Left ventricle myocardium superior (tissue), 1 donor: ENCODE data around the gene HTRA3. TPM values are rescaled to one million over a fixed set of nuclear protein-coding genes. Genes with fewer than 3 reads are reported as not detected.

Experiments
- ATAC-seq: fragments of 200-7000 bp; cut with Tn5 transposase; one replicate; pipeline ENCODE4 v1.9.1; 2020; ENCODE audit warnings: mild to moderate bottlenecking, moderate library complexity
- DNase-seq: peaks from one replicate; pipeline ENCODE4 v3.0.0-alpha.2; 2020
- intact Hi-C: fragments of 100-400 bp; cut with micrococcal nuclease; formaldehyde crosslinking; loops from one replicate; pipeline ENCODE4 v1.11.0; 2022
- long read RNA-seq: library from polyadenylated mRNA; unstranded; transcript quantifications from one replicate; pipeline ENCODE4 v2.0.0, GENCODE V29; 2021
- total RNA-seq: library from RNA; stranded (reverse); fragmentation: NEBNext Ultra II Directional; extraction: Animal tissue kit (Norgen Biotek cat#: 25700); gene quantifications from one replicate; pipeline ENCODE4 v1.2.1, GENCODE V29; 2021
- donor health status: DM: no; HTN: yes; CAD: no; lungs with severe emphysema.

The HTRA3 gene
- total RNA-seq, result 95.6 TPM
- long read RNA-seq, transcript HTRA3-202 (7 exons, 2,023 nt), result minor isoform, 40 of 335 reads
- long read RNA-seq, transcript HTRA3-201 (9 exons, 2,541 nt), result major isoform, 213 of 335 reads
- long read RNA-seq, partial matches to known transcripts, result 61 of 335 reads
- long read RNA-seq, other reads (novel, unspliced or antisense), result 21 of 335 reads

DNA sequence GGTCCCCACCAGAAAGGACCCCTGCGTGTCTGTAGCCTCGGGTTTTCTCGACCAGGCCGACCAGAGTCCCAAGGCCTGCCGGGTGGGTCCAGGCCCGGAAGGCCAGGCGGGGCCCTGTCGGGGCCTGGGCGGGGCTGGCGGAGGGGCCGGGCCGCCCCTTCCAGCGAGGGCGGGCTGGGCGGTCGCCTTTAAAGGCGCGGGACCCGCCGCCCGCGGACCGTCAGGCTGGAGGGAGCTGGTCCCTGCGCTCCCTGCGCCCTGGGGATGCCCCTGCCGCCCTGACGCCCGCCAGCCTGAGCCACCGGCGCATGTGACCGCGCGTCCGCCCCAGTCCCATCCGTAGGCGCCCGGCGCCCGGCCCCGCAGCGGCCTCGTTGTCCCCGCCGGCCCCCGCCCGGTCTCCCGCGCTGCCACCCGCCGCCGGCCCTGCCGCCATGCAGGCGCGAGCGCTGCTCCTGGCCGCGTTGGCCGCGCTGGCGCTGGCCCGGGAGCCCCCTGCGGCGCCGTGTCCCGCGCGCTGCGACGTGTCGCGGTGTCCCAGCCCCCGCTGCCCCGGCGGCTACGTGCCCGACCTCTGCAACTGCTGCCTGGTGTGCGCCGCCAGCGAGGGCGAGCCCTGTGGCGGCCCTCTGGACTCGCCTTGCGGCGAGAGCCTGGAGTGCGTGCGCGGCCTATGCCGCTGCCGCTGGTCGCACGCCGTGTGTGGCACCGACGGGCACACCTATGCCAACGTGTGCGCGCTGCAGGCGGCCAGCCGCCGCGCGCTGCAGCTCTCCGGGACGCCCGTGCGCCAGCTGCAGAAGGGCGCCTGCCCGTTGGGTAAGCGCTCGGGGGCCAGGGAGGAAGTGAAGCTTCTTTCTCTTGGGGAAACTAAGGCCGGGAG, at the start of gene HTRA3:
TSS of gene HTRA3 (plus strand) at position 220 of the 883 bp plus-strand sequence. CDS start at position 435, 215 bp downstream.
- DNase-seq (peak; percentile 88), ATAC-seq (peak; percentile 78)
- intact Hi-C loops, result loop anchor here (10.0 kb wide), 1 partner anchor 135 kb away; no protein-coding TSS in a partner anchor

DNA sequence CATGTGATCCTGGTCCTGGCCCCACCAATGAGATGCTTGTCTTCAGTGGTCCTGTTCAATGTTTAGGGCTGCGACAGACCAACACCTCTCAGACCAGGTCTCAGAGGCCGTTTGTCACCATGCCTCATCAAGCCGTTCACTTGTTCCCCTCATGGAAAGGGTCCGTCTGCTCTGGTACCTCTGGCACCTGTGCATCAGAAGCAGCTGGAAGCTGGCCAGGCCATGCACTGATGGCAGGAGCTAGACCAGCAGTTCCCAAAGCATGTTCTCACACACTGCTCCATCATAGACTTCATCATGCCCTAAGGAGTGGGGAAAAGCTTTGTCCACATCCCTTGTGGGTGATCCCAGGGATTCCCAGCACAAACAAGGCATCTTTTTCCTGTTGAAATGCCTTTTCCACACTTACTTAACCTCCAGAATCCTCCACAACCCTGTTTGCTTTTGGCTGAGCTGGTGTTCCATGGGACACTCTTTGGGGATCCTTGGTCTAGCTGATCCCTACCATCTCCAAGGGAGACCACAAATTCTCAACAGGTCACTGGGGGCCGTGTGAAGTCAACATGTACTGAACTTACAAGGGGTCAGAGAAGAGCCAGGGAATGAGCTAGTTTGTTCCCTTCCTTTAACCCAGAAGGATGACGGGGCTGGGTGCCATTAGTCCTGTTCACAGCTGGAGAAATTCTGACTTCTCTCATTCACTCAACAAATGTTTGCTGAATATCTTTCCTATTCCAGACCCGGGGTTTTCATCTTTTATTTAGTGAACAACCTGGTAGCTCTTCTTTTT, 48.7 kb upstream of the HTRA3 start:
- ATAC-seq, result no peak
- DNase-seq, result no peak
- intact Hi-C loops, result no loop called here

DNA sequence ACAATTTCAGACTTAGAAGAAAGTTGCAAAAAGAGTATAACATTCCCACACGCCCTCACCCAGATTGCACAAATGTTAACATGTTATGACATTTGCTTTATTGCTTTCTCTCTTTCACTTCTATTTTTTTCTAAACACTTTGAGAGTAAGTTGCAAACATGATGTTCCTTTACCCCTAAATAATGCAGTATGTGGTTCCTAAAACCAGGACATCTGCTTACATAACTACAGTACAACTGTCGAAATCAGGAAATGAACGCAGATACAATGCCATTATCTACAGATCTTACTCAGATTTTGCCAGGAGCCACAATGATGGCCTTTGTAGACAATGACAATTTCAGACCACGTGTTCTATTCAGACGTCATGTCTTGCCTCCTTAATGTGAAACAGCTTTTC, 48.1 kb upstream of the HTRA3 start:
- ATAC-seq (peak; percentile 53), DNase-seq (no peak)
- intact Hi-C loops, result no loop called here

DNA sequence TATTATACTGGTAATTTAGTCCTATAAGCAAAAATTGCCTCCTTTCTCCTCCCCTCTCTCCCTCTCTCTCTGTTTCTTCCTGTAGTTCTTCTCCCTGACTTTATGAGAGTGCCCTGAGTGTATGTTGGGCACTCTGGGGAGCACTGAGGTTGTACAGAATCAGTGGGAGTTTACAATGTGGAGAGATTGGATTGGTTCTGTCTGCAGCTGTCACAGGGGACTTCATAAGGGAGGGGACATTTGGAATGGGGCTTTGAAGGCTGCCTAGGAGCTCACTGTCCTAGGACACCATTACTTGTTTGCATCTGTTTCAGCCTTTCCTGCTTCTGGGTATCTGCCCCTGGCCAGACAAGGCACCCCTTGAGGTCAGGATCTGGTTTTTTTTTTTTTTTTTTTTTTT, 47.6 kb upstream of the HTRA3 start:
- intact Hi-C loops, result no loop called here
- no peak for DNase-seq
- ATAC-seq, result no peak

DNA sequence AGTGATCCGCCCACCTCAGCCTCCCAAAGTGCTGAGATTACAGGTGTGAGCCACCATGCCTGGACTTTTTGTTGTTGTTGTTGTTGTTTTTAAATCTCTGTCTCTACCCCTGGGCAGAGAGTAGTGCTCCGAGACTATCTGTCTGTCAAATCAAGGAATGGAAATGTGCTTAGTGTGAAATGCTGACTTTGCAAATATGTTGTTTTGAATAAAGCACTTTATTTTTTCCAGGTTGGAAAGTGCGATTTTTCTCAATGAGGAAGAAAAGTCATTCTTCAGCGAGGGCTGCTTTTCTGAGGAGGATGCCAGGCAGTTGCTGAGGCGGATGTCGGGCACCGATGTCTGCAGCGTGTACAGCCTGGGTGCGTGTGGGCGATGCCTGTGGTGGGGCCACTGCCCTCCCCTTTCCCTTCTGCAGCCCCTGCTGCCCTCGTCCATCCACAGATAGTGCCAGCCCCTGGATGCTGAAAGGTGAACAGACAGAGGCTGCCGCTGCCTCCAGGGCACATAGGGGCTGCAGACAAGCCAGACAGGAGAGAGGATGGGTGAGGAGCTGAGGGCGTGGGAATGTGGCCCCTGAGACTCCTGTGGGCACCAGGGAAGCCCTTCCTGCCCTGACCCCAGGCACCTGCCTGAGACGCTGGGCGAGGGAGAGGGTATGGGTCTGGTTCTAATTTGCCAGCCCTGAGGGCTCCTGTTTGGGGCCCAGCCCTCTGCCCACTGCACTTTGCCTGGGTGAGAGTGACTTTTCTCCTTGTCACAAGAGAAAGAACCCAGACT, 46.8 kb upstream of the HTRA3 start:
- DNase-seq (no peak), ATAC-seq (no peak)
- intact Hi-C loops, result no loop called here

DNA sequence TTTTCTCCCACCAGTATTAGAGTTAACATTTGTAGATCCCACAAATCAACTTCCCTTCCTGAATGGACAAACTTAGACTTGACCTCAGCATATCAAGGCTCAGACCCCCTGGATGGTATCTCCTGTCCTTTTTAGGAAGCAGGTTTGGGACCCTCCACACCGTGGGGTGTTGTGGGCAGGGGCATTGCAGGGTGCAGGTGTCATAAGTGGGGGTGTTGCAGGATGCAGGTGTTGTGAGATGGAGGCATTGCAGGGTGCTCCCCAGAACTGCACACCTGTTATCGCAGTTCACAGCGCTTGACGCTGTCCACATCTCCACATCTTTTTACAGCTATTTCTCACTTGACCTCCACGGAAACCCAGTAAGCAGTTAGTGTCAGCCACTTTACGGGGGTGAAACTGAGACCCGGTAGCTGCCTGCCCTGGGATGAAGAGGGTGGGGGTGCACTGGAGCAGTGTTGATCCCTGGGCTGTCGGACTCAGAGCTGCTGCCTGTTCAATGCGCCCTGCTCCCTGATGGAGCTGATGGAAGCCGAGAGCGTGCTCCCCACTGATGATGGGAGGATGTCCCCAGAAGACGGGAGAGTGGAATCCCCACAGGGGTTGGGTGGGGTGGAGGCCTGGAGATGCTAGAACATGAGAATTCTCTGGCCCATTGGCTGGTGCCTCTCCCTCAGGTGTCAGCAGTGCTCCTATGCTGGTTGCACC, 45.1 kb upstream of the HTRA3 start:
- DNase-seq (no peak), ATAC-seq (no peak)
- intact Hi-C loops, result no loop called here

DNA sequence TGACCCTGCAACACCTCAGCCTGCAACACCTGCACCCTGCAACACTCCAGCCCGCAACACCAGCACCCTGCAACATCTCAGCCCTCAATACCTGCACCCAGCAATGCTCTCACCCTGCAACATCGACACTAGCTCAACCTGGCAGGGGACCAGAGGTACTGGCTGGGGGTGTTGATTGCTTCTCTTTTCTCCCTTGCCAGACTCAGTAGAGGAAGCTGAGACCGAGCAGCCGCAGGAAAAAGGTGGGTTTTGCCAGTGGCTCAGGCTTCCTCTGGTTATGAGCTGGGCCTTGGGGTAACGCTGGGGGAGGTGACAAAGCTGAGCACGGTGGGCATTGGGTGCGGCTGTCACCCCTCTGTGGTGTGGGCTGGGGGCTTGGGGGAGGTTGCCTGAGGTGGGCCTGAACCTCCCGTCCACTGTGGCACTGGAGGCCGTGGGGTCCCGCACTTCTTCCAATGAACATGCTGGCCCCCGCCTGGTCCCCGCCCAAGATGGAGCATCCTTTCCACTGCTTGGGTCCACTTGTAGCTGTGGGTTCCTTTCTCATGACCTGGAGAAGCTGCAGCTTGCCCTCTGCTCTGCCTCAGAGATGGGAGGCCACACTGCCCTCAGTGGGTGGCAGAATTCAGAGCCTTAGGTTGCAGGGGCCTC, 44.5 kb upstream of the HTRA3 start:
- DNase-seq (no peak), ATAC-seq (no peak)
- intact Hi-C loops, result no loop called here

DNA sequence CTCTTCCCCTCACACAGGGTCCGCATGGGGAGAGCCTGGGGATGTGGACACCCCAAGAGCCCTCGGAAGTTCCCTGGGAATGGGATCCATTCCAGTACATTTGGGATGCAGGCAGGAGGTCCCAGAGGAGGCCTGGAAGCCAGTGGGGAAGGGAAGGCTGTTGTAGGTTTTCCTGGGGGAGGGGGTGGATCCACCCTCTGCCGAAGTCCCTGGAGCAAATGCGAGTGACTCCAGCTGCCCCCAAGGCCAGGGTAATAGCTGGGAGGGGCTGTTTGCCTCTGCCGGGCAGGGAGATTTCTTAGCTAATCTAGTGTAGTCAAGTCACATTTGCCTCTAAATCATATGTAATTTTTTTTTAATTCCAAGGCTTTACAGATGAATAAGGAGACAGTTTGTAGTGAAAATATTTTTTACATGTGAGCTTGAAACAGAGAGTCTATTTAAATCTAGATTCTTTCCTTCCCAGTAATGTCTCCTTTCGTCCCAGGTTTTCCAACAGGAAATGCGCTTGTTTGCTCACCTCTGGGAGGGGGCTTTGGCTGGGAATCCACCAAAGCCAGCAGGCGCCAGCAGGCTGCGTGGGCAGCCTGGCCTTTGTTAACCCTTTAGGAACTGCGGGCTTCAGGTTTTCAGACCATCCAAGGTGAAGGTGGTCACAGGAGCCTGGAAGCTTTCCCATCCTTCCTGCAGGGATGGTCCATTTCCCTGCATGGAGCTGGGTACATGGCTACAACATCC, 43.7 kb upstream of the HTRA3 start:
- DNase-seq, result no peak
- intact Hi-C loops, result no loop called here

DNA sequence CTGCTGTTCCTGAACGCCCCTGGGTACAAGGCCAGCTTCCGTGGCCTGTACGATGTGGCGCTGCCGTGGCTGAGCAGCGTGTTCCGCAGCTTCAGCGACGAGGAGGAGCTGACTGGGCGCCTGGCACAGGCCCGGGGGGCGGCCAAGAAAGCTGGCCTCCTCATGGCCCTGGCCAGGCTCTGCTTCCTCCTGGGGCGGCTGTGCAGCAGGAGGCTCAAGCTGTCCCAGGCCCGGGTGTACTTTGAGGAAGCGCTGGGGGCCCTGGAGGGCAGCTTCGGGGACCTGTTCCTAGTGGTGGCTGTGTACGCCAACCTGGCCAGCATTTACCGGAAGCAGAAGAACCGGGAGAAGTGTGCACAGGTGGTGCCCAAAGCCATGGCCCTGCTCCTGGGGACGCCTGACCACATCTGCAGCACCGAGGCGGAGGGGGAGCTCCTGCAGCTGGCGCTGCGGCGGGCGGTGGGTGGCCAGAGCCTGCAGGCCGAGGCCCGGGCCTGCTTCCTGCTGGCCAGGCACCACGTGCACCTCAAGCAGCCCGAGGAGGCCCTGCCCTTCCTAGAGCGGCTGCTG, 42.3 kb upstream of the HTRA3 start:
- intact Hi-C loops, result no loop called here
- DNase-seq, result peak; percentile 60
- ATAC-seq, result peak; percentile 32

More for the DNA sequence above, 43.7 kb upstream of the HTRA3 start:
- ATAC-seq, result no peak

DNA sequence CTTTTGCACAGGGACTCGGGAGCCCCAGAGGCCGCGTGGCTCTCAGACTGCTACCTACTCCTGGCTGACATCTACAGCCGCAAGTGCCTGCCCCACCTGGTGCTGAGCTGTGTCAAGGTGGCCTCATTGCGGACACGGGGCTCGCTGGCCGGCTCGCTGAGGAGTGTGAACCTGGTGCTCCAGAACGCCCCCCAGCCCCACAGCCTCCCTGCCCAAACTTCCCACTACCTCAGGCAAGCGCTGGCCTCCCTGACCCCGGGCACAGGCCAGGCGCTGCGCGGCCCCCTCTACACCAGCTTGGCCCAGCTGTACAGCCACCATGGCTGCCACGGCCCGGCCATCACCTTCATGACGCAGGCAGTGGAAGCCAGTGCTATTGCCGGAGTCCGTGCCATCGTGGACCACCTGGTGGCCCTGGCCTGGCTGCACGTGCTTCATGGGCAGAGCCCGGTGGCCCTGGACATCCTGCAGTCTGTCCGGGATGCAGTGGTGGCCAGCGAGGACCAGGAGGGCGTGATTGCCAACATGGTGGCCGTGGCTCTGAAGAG, 41.7 kb upstream of the HTRA3 start:
- DNase-seq (no peak), ATAC-seq (peak; percentile 3)
- intact Hi-C loops, result no loop called here

DNA sequence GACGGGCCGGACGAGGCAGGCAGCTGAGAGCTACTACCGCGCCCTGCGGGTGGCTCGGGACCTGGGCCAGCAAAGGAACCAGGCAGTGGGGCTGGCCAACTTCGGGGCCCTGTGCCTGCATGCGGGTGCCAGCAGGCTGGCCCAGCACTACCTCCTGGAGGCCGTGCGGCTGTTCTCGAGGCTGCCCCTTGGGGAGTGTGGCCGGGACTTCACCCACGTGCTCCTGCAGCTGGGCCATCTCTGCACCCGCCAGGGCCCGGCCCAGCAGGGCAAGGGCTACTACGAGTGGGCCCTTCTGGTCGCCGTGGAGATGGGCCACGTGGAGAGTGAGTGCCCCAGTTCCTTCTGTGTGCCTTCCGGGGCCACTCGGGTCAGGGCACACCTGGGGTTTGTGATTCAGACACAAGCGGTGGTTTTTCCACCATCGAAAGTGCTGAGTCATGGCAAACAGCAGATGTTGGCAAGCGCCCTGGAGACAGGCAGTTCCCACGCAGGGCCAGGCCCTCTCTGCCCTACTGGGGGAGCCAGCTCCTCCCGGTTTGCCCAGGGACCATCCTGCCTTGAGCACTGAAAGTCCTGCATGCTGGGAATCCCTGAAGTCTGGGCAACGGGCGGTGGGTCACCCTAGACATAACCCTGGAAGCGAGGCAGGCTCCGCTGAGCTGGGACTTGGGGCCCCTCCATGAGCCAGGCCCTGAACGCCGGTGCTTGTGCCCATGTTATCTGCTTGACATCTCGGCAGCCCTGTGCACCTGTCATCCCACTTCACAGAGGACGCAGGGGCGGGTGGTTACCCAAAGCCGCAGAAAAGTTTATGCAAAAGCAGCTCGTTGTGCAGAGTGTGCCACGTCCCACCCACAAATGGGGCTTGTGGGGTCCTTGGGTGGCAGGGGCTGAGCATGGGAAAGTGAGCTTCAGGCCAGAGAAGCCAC, 41.0 kb upstream of the HTRA3 start:
- ATAC-seq (peak; percentile 79), DNase-seq (peak; percentile 78)
- intact Hi-C loops, result no loop called here

DNA sequence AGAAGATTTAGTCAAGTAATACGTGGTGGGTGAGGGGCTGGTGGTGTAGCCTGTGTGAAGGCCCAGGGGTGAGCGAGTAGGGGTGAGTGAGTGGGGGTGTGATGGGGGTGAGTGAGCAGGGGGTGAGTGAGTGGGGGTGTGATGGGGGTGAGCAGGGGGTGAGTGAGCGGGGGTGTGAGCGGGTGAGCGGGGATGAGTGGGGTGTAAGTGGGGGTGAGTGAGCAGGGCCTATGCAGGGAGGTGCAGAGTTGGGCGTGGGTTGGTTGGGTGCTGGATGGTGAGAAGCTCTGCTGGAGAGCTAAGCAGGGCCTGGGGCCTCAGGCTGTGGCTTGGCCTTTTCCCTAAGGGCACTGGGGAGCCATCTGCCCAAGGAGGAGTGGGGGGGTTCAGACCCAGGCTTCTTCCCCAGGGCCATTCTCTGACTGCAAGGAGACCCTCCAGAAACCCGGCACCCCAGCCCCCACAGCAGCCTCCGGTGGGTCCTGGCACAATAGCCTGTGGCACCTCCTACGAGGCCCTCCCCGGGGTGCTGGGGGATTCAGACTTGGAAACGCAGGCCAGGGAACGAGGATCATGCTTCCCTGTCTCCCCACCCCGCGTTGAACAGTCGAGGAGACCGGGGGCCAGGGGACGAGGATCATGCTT, 40.1 kb upstream of the HTRA3 start:
- no peak for ATAC-seq
- DNase-seq, result no peak
- intact Hi-C loops, result no loop called here

DNA sequence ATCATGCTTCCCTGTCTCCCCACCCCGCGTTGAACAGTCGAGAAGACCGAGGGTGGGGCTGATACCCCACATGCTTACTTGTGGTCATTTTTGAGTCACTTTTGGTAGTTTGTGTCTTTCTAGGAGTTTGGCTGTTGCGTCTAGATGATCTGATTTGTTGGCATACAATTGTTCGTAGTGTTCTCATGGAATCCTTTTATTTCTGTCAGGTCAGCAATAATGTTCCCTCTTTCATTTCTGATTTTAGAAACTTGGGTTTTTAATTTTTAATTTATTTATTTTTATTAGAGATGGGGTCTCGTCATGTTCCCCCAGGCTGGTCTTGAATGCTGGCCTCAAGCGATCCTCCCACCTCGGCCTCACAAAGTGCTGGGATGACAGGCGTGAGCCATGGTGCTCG, 39.5 kb upstream of the HTRA3 start:
- no peak for DNase-seq
- intact Hi-C loops, result no loop called here
- no peak for ATAC-seq

DNA sequence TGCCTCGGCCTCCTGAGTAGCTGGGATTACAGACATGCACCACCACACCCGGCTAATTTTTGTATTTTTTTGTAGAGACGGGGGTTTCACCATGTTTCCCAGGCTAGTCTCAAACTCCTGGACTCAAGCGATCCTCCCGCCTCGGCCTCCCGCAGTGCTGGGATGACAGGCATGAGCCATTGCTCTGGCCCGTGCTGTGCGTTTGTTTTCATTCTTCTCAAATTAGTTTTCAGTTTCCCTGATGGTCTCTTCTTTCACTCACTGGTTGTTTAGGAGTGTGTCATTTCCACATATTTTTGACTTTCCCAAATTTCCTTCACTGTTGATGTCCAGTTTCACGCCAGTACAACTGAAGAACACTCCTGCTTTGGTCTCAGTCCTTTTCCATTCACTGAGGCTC, 38.7 kb upstream of the HTRA3 start:
- no peak for ATAC-seq
- DNase-seq, result no peak
- intact Hi-C loops, result no loop called here

DNA sequence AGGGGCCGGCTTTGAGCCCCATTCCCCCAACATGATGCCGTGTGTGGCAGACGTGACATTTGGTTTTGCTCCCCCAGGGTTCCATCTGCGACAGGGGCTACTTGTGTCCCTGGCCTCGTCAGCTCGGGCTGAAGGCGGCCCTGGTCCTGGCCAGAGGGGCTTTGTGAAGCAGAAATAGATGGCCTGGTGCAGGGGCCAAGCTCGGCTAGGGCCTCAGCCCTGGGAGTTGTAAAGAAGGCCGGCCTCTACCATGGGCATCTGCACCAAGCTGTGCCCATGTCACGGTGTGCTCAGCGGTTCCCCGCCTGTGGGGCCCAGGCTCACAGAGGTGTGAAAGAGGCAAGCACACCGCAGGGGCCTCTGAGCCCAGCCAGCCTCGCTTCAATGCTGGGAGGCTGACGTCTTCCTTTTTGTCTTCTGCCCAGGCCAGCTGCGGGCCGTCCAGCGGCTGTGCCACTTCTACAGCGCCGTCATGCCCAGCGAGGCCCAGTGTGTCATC, 38.0 kb upstream of the HTRA3 start:
- intact Hi-C loops, result no loop called here
- ATAC-seq (no peak), DNase-seq (no peak)
